Measurements from ENCODE around the gene C10orf143.
"Not testable (repeated sequence)": the region's sequence is repeated elsewhere in the genome, so short reads cannot be mapped to it uniquely, and the experiment has no call there.

C10orf143 gene

DNA sequence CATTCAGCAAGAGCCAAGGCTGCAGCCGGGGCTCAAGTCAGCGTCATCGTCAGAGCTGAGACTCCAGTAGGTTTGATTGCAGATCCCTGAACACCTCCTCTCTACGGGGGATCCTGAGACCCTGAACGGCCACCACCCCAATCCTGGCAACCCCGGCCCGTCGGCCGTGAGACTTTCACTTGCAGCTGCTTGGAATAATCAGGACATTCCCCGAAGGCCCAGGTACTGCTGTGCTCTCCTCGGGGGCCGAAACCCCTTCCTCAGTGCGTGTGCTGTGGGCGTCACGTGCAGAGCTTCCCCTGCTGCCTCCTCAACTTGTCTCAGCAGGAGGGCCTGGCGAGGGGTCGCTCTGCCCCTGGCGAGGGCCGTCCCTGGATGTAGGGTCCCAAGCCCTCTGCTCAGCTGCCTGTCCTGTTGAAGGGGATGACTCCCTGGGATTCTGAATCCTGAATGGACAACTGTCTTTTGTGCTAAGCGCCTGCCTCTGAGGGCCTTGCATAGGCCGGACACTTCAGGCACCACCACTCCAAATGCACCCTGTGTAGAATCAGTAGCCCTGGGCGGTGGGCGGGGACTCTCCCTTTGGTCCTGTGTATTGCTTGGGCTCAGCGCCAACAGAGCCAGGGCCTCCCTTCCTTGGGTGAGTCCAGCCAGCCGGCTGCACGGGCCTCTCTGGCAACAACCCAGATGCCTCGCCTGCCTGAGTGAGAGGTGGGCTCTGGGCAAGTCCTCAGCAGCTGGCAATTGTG is 82.7 kb downstream of the C10orf143 start:
- no peak for DNase-seq (ENCODE audit: low read depth)
- TF ChIP-seq, protein P1, sequence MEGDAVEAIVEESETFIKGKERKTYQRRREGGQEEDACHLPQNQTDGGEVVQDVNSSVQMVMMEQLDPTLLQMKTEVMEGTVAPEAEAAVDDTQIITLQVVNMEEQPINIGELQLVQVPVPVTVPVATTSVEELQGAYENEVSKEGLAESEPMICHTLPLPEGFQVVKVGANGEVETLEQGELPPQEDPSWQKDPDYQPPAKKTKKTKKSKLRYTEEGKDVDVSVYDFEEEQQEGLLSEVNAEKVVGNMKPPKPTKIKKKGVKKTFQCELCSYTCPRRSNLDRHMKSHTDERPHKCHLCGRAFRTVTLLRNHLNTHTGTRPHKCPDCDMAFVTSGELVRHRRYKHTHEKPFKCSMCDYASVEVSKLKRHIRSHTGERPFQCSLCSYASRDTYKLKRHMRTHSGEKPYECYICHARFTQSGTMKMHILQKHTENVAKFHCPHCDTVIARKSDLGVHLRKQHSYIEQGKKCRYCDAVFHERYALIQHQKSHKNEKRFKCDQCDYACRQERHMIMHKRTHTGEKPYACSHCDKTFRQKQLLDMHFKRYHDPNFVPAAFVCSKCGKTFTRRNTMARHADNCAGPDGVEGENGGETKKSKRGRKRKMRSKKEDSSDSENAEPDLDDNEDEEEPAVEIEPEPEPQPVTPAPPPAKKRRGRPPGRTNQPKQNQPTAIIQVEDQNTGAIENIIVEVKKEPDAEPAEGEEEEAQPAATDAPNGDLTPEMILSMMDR (conservative IDR thresholded peaks at IDR 0.05; ENCODE audit: control insufficient read depth, insufficient read depth, low read depth, low read length): no peak
- H3K4me3 ChIP-seq (ENCODE audit: control insufficient read depth, low read depth, low read length): no peak overlapping the region

DNA sequence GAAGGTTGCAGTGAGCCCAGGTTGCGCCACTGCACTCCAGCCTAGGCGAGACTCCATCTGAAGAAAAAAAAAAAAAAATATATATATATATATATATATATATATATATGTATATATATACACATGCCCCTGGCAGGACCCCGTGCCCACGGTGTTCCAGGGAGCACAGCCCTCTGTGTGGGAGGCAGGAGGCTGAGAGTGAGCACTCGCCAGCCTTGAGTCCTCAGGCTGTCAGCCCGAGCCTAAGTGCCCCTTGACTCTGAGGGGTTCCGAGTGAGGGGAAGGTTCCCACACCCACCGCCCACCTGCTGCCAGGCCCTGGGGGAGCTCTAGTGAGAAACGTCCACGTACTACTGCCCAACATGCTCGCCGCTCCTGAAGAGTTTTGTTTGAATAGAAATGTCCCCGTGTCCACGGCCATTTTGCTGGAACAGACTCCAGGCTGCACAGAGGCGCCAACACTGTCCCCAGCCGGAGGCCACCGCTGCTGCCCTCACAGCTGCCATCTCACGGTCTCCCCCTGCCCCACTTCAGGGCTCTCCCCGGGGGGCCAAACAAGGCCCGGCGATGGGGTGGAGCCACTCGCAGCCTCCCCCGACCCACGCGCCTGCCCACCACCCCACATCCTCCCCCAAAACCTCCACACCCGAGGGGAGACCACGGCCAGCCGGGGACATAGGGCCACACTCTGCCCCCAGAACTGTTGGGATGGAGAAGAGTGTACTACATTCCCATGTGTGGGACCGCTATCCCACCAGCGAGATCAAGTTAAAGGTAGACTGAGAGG is 83.8 kb downstream of the C10orf143 start:
- H3K4me3 ChIP-seq (ENCODE audit: control insufficient read depth, low read depth, low read length): no peak overlapping the region
- DNase-seq (ENCODE audit: low read depth): no peak
- TF ChIP-seq, protein P1 (conservative IDR thresholded peaks at IDR 0.05; ENCODE audit: control insufficient read depth, insufficient read depth, low read depth, low read length): no peak

DNA sequence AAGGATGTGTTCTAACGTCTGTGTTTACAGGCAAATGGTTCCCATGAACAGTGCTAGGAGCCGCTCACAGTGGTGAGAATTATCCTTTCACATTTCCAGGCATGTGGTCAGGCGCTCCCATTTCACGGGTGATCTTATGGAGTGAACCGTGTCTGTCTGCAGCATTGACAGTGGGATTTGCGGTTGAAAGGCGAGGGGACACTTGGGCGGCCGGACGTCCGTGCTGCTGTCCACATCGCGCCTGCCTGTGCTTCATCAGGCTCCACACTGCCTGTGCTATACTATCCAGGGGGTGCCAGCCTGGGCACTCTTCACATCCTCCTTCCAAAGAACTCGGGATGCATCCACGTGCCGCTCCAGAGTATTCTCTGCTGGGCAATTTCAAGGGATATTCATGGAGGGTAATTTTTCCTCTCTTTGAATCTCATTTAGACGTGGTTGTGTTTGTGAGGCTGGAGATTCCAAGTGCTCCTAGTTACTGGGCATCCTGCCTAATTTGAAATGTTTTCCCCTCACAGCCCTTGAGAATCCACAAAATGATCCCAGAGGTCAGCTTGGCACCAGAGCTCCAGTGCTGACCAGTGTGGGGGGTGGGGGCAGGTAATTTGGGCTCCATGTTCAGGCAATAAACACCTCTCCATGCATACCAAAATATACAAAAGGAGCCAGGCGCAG is 84.7 kb downstream of the C10orf143 start:
- no peak for DNase-seq (ENCODE audit: low read depth)
- no peak overlapping the region for H3K4me3 ChIP-seq (ENCODE audit: control insufficient read depth, low read depth, low read length)
- TF ChIP-seq, protein P1 (conservative IDR thresholded peaks at IDR 0.05; ENCODE audit: control insufficient read depth, insufficient read depth, low read depth, low read length): no peak

DNA sequence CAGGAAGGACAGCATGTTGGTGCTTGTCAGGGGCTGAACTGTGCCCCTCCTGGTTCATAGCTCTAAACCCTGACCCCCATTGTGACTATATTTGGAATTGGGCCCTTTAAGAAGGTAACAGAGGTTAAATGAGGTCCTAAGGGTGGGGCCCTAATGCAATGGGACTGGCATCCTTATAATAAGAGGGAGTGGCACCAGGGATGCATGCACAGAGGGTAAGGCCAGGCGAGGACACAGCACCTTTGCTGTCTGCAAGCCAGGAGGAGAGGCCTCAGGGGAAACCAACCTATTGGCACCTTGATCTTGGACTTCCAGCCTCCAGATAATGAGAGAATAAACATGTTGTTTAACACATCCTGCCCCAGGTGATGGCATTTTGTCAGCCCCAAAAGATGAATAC is 85.3 kb downstream of the C10orf143 start:
- TF ChIP-seq, protein P1 (conservative IDR thresholded peaks at IDR 0.05; ENCODE audit: control insufficient read depth, insufficient read depth, low read depth, low read length): no peak
- no peak overlapping the region for H3K4me3 ChIP-seq (ENCODE audit: control insufficient read depth, low read depth, low read length)
- DNase-seq (ENCODE audit: low read depth): no peak

DNA sequence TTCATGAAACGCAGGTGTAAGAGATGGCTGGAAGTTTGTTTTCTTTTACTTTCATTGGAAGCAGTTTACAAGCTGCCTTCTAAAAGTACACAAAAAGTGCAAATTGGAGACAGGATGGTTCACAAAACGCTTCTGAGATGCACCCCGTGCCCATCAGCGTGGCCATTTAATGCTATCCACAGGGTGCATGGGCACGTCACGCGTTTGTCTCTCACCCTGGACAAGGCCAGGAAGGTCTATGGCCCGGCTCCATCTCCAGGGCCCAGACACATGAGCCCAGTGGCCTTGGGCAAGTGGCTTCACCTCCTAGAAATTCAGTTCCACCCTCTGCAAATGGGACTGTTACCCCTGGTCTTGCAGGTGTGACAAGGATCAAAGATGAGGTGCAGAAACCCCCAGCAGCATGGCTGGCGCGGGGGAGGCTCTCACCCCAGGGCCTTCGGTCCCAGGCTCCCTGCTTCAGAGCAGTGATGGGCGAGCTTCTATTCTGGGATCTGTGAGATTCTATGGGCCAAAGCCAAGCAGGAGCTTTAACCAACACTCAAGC is 85.8 kb downstream of the C10orf143 start:
- no peak for DNase-seq (ENCODE audit: low read depth)
- no peak overlapping the region for H3K4me3 ChIP-seq (ENCODE audit: control insufficient read depth, low read depth, low read length)
- TF ChIP-seq, protein P1 (conservative IDR thresholded peaks at IDR 0.05; ENCODE audit: control insufficient read depth, insufficient read depth, low read depth, low read length): no peak

DNA sequence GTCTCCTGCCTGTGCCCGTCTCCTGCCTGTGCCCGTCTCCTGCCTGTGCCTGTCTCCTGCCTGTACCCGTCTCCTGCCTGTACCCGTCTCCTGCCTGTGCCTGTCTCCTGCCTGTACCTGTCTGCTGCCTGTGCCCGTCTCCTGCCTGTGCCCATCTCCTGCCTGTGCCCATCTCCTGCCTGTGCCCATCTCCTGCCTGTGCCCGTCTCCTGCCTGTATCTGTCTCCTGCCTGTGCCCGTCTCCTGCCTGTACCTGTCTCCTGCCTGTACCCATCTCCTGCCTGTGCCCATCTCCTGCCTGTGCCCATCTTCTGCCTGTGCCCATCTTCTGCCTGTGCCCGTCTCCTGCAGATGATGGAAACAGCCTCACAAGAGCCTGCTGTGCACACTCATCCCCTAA is 86.3 kb downstream of the C10orf143 start:
- not testable (repeated sequence) for DNase-seq (ENCODE audit: low read depth); H3K4me3 ChIP-seq (ENCODE audit: control insufficient read depth, low read depth, low read length)
